ENCODE results near the gene GPR148. TPM values are rescaled to one million over a fixed set of nuclear protein-coding genes. Genes with fewer than 3 reads are reported as not detected.

Gene GPR148
- total and polyA plus RNA-seq, 2 donors (not counting 1 experiment from before 2014, with no cell fraction given), result not detected

DNA sequence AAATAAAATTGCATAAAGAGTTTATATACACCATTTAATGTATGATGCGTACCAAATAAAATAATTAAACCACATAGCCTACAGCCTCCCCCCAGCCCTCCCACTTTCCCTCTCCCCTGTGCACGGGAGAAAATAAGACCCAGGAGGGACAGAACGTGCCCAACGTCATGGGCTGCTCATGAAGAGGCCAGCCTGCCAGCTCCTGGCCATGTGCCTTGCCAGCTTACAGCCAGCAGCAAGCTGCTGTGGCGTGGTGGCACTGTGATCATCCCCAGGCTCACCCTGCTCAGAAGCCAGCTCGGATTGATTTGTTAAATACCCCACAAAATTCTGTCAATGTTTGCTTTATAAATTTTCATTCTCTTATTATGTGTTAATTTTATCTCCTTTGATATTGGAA lies 7.6 kb downstream of the GPR148 start:
- Histone ChIP-seq H3K36me3 (ENCODE audit: control insufficient read depth, insufficient read depth, low read length) (no peaks in the 10 kb centered on the region), H3K79me2 (ENCODE audit: control insufficient read depth, insufficient read depth, low read length) (no peaks in the 10 kb centered on the region), H3K9ac (ENCODE audit: insufficient read depth, low read length) (no peak overlapping the region), H2AFZ (ENCODE audit: low read length) (no peak overlapping the region), H4K20me1 (ENCODE audit: control insufficient read depth, extremely low read depth, insufficient read depth, low read length) (no peaks in the 10 kb centered on the region), H3K4me3 (replicated peaks in 1 of 4; ENCODE audit: control extremely low read depth in 1 of 4, insufficient read depth in 1 of 4, low read depth in 3 of 4, low read length in 4 of 4) (no peak overlapping the region), H3K27ac (ENCODE audit: insufficient read depth, low read length) (no peak overlapping the region), H3K9me3 (ENCODE audit: control insufficient read depth, insufficient read depth, low read depth, low read length) (no peaks in the 10 kb centered on the region), H3K4me2 (ENCODE audit: extremely low read depth, insufficient read depth, low read length) (no peak overlapping the region), H3K27me3 (ENCODE audit: control insufficient read depth, insufficient read depth, low read length) (no peaks in the 10 kb centered on the region), H3K4me1 (ENCODE audit: control insufficient read depth, extremely low read depth, insufficient read depth, low read length) (no peaks in the 10 kb centered on the region)
- TF ChIP-seq EZH2 (IDR thresholded peaks at IDR 0.05; ENCODE audit: low read length, missing control alignments) (no peak), CTCF (conservative IDR thresholded peaks at IDR 0.05 in 1 of 2, IDR thresholded peaks at IDR 0.05 in 1 of 2; ENCODE audit: low read depth in 1 of 2, low read length in 2 of 2) (no peak)
- DNase-seq (ENCODE audit: low read depth in 2 of 2), result no peak

DNA sequence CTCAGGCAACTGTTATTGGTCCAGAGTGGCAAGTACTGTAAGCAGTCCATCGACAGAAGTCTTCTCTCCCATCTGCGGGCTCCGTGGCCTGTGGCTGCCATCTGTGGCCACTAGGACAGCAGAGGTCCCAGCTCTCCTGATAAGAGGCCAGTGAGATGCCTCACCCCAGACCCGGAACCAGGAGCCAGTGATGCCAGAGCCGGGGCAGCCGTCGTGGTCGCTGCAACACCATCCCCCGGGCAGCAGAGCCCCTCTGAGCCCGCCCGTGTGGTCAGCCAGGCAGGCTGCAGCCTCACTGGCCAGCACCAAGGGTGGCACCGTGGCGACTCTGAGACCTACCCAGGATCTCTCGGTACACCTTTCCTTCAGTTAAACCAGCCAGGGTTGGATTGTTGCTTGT lies 8.7 kb downstream of the GPR148 start:
- H2AFZ ChIP-seq (ENCODE audit: low read length), result no peak overlapping the region
- DNase-seq (ENCODE audit: low read depth in 2 of 2), result no peak
- H3K79me2 ChIP-seq (ENCODE audit: control insufficient read depth, insufficient read depth, low read length), result no peaks in the 10 kb centered on the region
- no peak for TF ChIP-seq CTCF (conservative IDR thresholded peaks at IDR 0.05 in 1 of 2, IDR thresholded peaks at IDR 0.05 in 1 of 2; ENCODE audit: low read depth in 1 of 2, low read length in 2 of 2)
- no peak for TF ChIP-seq EZH2 (IDR thresholded peaks at IDR 0.05; ENCODE audit: low read length, missing control alignments)
- no peak overlapping the region for H3K27ac ChIP-seq (ENCODE audit: insufficient read depth, low read length)
- no peaks in the 10 kb centered on the region for H3K9me3 ChIP-seq (ENCODE audit: control insufficient read depth, insufficient read depth, low read depth, low read length)
- no peaks in the 10 kb centered on the region for H3K27me3 ChIP-seq (ENCODE audit: control insufficient read depth, insufficient read depth, low read length)
- no peaks in the 10 kb centered on the region for H4K20me1 ChIP-seq (ENCODE audit: control insufficient read depth, extremely low read depth, insufficient read depth, low read length)
- H3K4me3 ChIP-seq (replicated peaks in 1 of 4; ENCODE audit: control extremely low read depth in 1 of 4, insufficient read depth in 1 of 4, low read depth in 3 of 4, low read length in 4 of 4), result no peak overlapping the region
- no peak overlapping the region for H3K4me2 ChIP-seq (ENCODE audit: extremely low read depth, insufficient read depth, low read length)
- H3K36me3 ChIP-seq (ENCODE audit: control insufficient read depth, insufficient read depth, low read length), result no peaks in the 10 kb centered on the region
- H3K4me1 ChIP-seq (ENCODE audit: control insufficient read depth, extremely low read depth, insufficient read depth, low read length), result no peaks in the 10 kb centered on the region
- no peak overlapping the region for H3K9ac ChIP-seq (ENCODE audit: insufficient read depth, low read length)

DNA sequence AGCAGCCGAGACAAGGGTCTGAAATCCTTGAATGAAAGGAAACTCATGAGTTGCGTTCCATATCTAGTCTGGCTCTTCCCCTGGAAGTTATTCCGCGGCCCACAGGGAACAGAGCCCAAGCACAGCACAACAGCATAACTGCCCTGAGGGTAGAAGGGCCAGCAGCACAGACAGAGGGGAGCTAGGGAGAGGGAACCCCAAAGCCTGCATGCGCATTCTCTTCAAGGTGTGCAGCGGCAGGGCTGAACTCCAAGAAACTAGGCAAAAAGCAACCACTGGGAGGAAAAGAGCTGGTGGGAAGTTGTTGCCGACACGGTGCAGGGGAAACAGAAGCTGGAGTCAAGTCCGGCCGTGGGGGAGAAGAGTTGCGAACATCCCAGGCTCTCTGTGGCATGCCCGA lies 11.8 kb downstream of the GPR148 start:
- Histone ChIP-seq H3K9me3 (ENCODE audit: control insufficient read depth, insufficient read depth, low read depth, low read length) (no peaks in the 10 kb centered on the region), H3K27me3 (ENCODE audit: control insufficient read depth, insufficient read depth, low read length) (no peaks in the 10 kb centered on the region), H3K36me3 (ENCODE audit: control insufficient read depth, insufficient read depth, low read length) (no peaks in the 10 kb centered on the region), H4K20me1 (ENCODE audit: control insufficient read depth, extremely low read depth, insufficient read depth, low read length) (no peaks in the 10 kb centered on the region), H3K27ac (ENCODE audit: insufficient read depth, low read length) (no peak overlapping the region), H2AFZ (ENCODE audit: low read length) (no peak overlapping the region), H3K4me1 (ENCODE audit: control insufficient read depth, extremely low read depth, insufficient read depth, low read length) (no peaks in the 10 kb centered on the region), H3K79me2 (ENCODE audit: control insufficient read depth, insufficient read depth, low read length) (no peaks in the 10 kb centered on the region), H3K4me2 (ENCODE audit: extremely low read depth, insufficient read depth, low read length) (no peak overlapping the region), H3K4me3 (replicated peaks in 1 of 4; ENCODE audit: control extremely low read depth in 1 of 4, insufficient read depth in 1 of 4, low read depth in 3 of 4, low read length in 4 of 4) (no peak overlapping the region), H3K9ac (ENCODE audit: insufficient read depth, low read length) (no peak overlapping the region)
- no peak for TF ChIP-seq EZH2 (IDR thresholded peaks at IDR 0.05; ENCODE audit: low read length, missing control alignments)
- TF ChIP-seq CTCF (conservative IDR thresholded peaks at IDR 0.05 in 1 of 2, IDR thresholded peaks at IDR 0.05 in 1 of 2; ENCODE audit: low read depth in 1 of 2, low read length in 2 of 2), result no peak
- no peak for DNase-seq (ENCODE audit: low read depth in 2 of 2)

Measured in fibroblast of lung (primary cell).